ENCODE data around the gene TIMP3. TPM values are rescaled to one million over a fixed set of nuclear protein-coding genes. Genes with fewer than 3 reads are reported as not detected.

Gene TIMP3
- total RNA-seq, 2 donors from 2014 or later, result not detected

- no peak for ATAC-seq (replicated peaks)
- Mint-ChIP-seq H3K9me3 (no peaks in the 10 kb centered on the region), H3K4me1 (no peaks in the 10 kb centered on the region), H3K27me3 (peaks cover 18% of the 10 kb centered on the region), H3K4me3 (no peak overlapping the region), H3K27ac (no peak overlapping the region), H3K36me3 (ENCODE audit: low read depth) (no peaks in the 10 kb centered on the region)
Observed at GRCh38 chr22:32843300-32843699, 41.8 kb downstream of the TIMP3 start.

GRCh38 chr22:32844251-32844650 lies 42.7 kb downstream of the TIMP3 start:
- Mint-ChIP-seq H3K27ac (no peak overlapping the region), H3K36me3 (ENCODE audit: low read depth) (no peaks in the 10 kb centered on the region), H3K9me3 (no peaks in the 10 kb centered on the region), H3K4me1 (no peaks in the 10 kb centered on the region), H3K27me3 (peaks cover 18% of the 10 kb centered on the region), H3K4me3 (no peak overlapping the region)
- no peak for ATAC-seq (replicated peaks)

GRCh38 chr22:32846780-32847491 lies 45.4 kb downstream of the TIMP3 start:
- no peak for ATAC-seq (replicated peaks)
- no peaks in the 10 kb centered on the region for H3K4me1 Mint-ChIP-seq

GRCh38 chr22:32848226-32848625 lies 46.7 kb downstream of the TIMP3 start:
- Mint-ChIP-seq H3K9me3 (no peaks in the 10 kb centered on the region), H3K27me3 (peaks cover 23% of the 10 kb centered on the region), H3K4me3 (no peak overlapping the region), H3K36me3 (ENCODE audit: low read depth) (no peaks in the 10 kb centered on the region), H3K27ac (no peak overlapping the region), H3K4me1 (no peaks in the 10 kb centered on the region)
- ATAC-seq (replicated peaks), result no peak

More at GRCh38 chr22:32846780-32847491, 45.4 kb downstream of the TIMP3 start:
- H3K4me3 Mint-ChIP-seq, result no peak overlapping the region
- no peak overlapping the region for H3K27ac Mint-ChIP-seq
- no peaks in the 10 kb centered on the region for H3K36me3 Mint-ChIP-seq (ENCODE audit: low read depth)
- no peaks in the 10 kb centered on the region for H3K9me3 Mint-ChIP-seq
- peaks cover 19% of the 10 kb centered on the region for H3K27me3 Mint-ChIP-seq

- H3K9me3 Mint-ChIP-seq, result no peaks in the 10 kb centered on the region
- H3K4me3 Mint-ChIP-seq, result no peak overlapping the region
- peaks cover 17% of the 10 kb centered on the region for H3K27me3 Mint-ChIP-seq
- no peaks in the 10 kb centered on the region for H3K36me3 Mint-ChIP-seq (ENCODE audit: low read depth)
- H3K4me1 Mint-ChIP-seq, result no peaks in the 10 kb centered on the region
- no peak overlapping the region for H3K27ac Mint-ChIP-seq
- no peak for ATAC-seq (replicated peaks)
Observed at GRCh38 chr22:32849501-32849900, 48.0 kb downstream of the TIMP3 start.

- no peaks in the 10 kb centered on the region for H3K9me3 Mint-ChIP-seq
Observed at GRCh38 chr22:32850157-32850556, 48.7 kb downstream of the TIMP3 start.

GRCh38 chr22:32850591-32851517 lies 49.3 kb downstream of the TIMP3 start:
- Mint-ChIP-seq H3K4me3 (no peak overlapping the region), H3K27me3 (peaks cover 18% of the 10 kb centered on the region), H3K36me3 (ENCODE audit: low read depth) (no peaks in the 10 kb centered on the region), H3K9me3 (no peaks in the 10 kb centered on the region), H3K27ac (no peak overlapping the region), H3K4me1 (no peaks in the 10 kb centered on the region)
- ATAC-seq (replicated peaks), result no peak

More at GRCh38 chr22:32850157-32850556, 48.7 kb downstream of the TIMP3 start:
- Mint-ChIP-seq H3K4me1 (no peaks in the 10 kb centered on the region), H3K27me3 (peaks cover 17% of the 10 kb centered on the region), H3K4me3 (no peak overlapping the region), H3K36me3 (ENCODE audit: low read depth) (no peaks in the 10 kb centered on the region), H3K27ac (no peak overlapping the region)
- ATAC-seq (replicated peaks), result no peak

GRCh38 chr22:32852395-32853251 lies 51.1 kb downstream of the TIMP3 start:
- Mint-ChIP-seq H3K9me3 (no peaks in the 10 kb centered on the region), H3K4me1 (no peaks in the 10 kb centered on the region), H3K27me3 (peaks cover 22% of the 10 kb centered on the region), H3K4me3 (no peak overlapping the region), H3K27ac (no peak overlapping the region), H3K36me3 (ENCODE audit: low read depth) (no peaks in the 10 kb centered on the region)
- no peak for ATAC-seq (replicated peaks)

GRCh38 chr22:32853662-32854061 lies 52.2 kb downstream of the TIMP3 start:
- Mint-ChIP-seq H3K4me3 (no peak overlapping the region), H3K4me1 (no peaks in the 10 kb centered on the region), H3K9me3 (no peaks in the 10 kb centered on the region), H3K27me3 (peaks cover 22% of the 10 kb centered on the region), H3K36me3 (ENCODE audit: low read depth) (no peaks in the 10 kb centered on the region), H3K27ac (no peak overlapping the region)
- ATAC-seq (replicated peaks), result no peak

- H3K4me1 Mint-ChIP-seq, result no peaks in the 10 kb centered on the region
- no peak for ATAC-seq (replicated peaks)
- H3K36me3 Mint-ChIP-seq (ENCODE audit: low read depth), result no peaks in the 10 kb centered on the region
- H3K27ac Mint-ChIP-seq, result no peak overlapping the region
- peaks cover 22% of the 10 kb centered on the region for H3K27me3 Mint-ChIP-seq
- H3K9me3 Mint-ChIP-seq, result no peaks in the 10 kb centered on the region
- no peak overlapping the region for H3K4me3 Mint-ChIP-seq
Observed at GRCh38 chr22:32854351-32854804, 52.9 kb downstream of the TIMP3 start.

- no peaks in the 10 kb centered on the region for H3K4me1 Mint-ChIP-seq
- no peak for ATAC-seq (replicated peaks)
- no peak overlapping the region for H3K4me3 Mint-ChIP-seq
- no peak overlapping the region for H3K27ac Mint-ChIP-seq
- H3K27me3 Mint-ChIP-seq, result peaks cover 22% of the 10 kb centered on the region
- no peaks in the 10 kb centered on the region for H3K9me3 Mint-ChIP-seq
- no peaks in the 10 kb centered on the region for H3K36me3 Mint-ChIP-seq (ENCODE audit: low read depth)
Observed at GRCh38 chr22:32855045-32855756, 53.7 kb downstream of the TIMP3 start.

GRCh38 chr22:32858121-32858703 lies 56.7 kb downstream of the TIMP3 start:
- Mint-ChIP-seq H3K27ac (no peak overlapping the region), H3K4me3 (no peak overlapping the region), H3K4me1 (no peaks in the 10 kb centered on the region), H3K9me3 (no peaks in the 10 kb centered on the region), H3K36me3 (ENCODE audit: low read depth) (no peaks in the 10 kb centered on the region), H3K27me3 (peaks cover 11% of the 10 kb centered on the region)
- no peak for ATAC-seq (replicated peaks)

GRCh38 chr22:32858957-32859356 lies 57.5 kb downstream of the TIMP3 start:
- H3K9me3 Mint-ChIP-seq, result no peaks in the 10 kb centered on the region
- H3K4me1 Mint-ChIP-seq, result no peaks in the 10 kb centered on the region
- H3K36me3 Mint-ChIP-seq (ENCODE audit: low read depth), result no peaks in the 10 kb centered on the region
- H3K27ac Mint-ChIP-seq, result no peak overlapping the region
- H3K27me3 Mint-ChIP-seq, result peaks cover 11% of the 10 kb centered on the region
- no peak for ATAC-seq (replicated peaks)
- no peak overlapping the region for H3K4me3 Mint-ChIP-seq
